ENCODE results near the gene RAPGEF5.
"Not testable (repeated sequence)": the region's sequence is repeated elsewhere in the genome, so short reads cannot be mapped to it uniquely, and the experiment has no call there.

The RAPGEF5 gene

DNA sequence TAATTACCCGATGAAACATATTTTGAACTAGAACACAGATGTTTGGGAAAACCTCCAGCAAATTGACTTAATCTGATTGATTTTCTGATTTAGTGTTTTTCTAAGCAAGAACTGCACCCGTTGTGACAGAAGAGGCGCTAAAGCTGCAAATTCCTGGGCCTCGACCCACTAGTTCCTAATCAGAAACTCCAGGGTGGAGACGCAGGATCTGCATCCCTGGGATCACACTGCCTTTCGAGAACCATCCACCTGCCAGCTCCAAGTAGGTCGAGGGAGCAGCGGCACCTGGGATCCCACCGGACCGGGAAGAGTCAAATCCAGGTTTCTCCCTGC lies 274.4 kb downstream of the RAPGEF5 start:
- DNase-seq (ENCODE audit: low read depth), result no peak

DNA sequence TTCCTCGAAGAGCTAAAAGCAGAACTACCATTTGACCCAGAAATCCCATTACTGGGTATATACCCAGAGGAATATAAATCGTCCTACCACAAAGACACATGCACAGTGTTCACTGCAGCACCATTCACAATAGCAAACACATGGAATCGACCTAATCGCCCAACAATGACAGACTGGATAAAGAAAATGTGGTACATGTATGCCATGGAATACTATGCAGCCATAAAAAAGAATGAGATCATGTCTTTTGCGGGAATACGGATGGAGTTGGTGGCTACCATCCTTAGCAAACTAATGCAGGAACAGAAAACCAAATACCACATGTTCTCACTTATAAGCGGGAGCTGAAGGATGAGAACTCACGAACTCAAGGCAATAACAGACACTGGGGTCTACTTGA lies 276.7 kb downstream of the RAPGEF5 start:
- DNase-seq (ENCODE audit: low read depth), result not testable (repeated sequence)

DNA sequence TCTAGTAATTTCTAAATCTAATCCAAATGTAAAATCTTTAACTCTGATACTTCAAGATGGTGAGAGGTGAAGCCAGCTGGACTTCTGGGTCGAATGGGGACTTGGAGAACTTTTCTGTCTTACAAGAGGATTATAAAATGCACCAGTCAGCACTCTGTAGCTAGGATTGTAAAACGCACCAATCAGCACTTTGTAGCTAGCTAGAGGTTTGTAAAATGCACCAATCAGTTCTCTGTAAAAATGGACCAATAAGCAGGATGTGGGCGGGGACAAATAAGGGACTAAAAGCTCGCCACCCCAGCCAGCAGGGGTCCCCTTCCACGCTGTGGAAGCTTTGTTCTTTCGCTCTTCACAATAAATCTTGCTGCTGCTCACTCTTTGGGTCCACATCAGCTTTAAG lies 278.1 kb downstream of the RAPGEF5 start:
- DNase-seq (ENCODE audit: low read depth), result not testable (repeated sequence)

DNA sequence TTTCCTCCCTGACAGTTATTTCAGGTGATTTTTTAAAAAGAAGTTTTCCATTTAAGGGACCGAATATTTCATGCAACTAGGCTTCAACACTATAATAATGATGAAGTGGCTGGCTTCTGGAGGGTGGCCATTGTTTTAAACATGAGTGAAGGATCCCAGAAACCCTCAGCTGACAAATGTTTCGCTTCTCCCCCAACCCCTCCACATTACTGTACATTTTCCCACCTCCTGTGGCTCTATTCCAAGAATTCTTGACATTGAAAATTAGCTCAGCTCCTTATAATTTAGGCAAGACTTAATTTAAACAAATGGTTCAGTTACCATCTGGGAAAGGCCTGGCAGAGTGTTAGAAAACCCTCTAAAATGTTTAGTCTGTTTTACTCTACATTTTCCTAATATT lies 281.4 kb downstream of the RAPGEF5 start:
- no peak for DNase-seq (ENCODE audit: low read depth)

DNA sequence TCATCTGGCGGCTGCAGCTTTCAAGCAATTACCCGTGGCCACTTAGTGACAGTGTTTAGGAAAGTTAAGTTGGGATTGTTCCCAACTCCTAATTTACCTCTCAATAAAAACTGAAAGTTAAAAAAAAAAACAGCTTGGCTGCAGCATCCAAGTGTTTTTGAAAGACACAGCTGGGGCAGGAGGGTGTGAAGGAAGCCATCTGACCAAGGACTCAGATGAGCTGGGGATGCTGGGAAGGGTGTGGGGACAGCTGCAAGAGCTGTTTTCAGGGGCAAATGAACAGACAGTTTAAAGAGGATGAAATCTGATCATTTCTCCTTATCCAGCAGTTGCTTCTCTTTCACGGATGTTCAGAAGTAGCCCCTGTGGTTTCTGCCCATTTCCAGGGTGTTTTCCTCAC lies 282.1 kb downstream of the RAPGEF5 start:
- DNase-seq (ENCODE audit: low read depth), result no peak

Data from stimulated activated CD8-positive, alpha-beta memory T cell treated with anti-CD3 and anti-CD28 coated beads, Interleukin-15, amount 100 ng/mL, for 24 hours (primary cell).